PFSK-1 (cell line): ENCODE data around the gene DDX24.

Source experiments
- FOXP2 ChIP-seq: optimal IDR thresholded peaks from 2 replicates; pipeline ENCODE3; 2011; ENCODE audit warnings: borderline replicate concordance, control low read depth, inconsistent platforms; ENCODE audit not compliant: insufficient read depth; ENCODE audit errors: extremely low read length, extremely low read depth
- POLR2AphosphoS5 ChIP-seq: IDR thresholded peaks from 2 replicates; pipeline ENCODE4 v1.6.1; 2012; ENCODE audit warnings: low read depth, mild to moderate bottlenecking, control low read depth, low read length, moderate library complexity
- REST ChIP-seq, 2 experiments: IDR thresholded peaks; 2 replicates each; pipeline versions ENCODE4 v1.6.1 to v1.8.0; 2011 to 2012; ENCODE audit warnings: low read depth in 2 of 2, low read length in 2 of 2, control low read depth in 1 of 2, inconsistent platforms in 1 of 2, mild to moderate bottlenecking in 1 of 2, moderate library complexity in 1 of 2; ENCODE audit not compliant: insufficient read depth in 1 of 2
- SIN3A ChIP-seq: IDR thresholded peaks from 2 replicates; pipeline ENCODE4 v1.6.1; 2012; ENCODE audit warnings: mild to moderate bottlenecking, low read length, moderate library complexity, borderline replicate concordance; ENCODE audit not compliant: insufficient read depth
- TAF1 ChIP-seq: IDR thresholded peaks from 2 replicates; pipeline ENCODE4 v1.6.1; 2012; ENCODE audit warnings: low read length, control low read depth, borderline replicate concordance; ENCODE audit not compliant: insufficient read depth

Gene DDX24

GRCh38 chr14:94021416-94022157, 59.4 kb downstream of the DDX24 start:
- TF ChIP-seq POLR2AphosphoS5 (no peak), FOXP2 (no peak), TAF1 (no peak), SIN3A (no peak), REST (IDR thresholded peaks at IDR 0.05; ENCODE audit: insufficient read depth in 1 of 2, low read depth in 2 of 2, low read length in 2 of 2) (no peak)

DNA sequence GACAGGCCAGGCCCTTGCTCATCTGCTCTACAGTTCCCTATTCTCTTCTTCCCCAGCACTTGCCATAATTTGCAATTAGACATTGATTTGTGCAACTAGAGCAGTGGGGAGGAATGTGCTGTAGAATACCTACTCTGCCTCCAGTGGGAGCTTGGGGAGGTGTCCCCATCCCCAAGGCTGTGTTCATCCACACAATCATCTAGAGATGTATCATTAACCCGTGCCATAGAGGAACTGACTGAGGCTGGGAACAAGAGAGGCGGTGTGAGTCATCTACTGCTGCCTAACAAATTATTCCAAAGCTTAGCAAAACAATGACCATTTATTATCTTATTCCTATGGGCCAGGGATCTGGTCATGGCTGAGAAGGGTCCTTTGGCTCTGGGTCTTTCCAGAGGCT, 60.0 kb downstream of the DDX24 start:
- TF ChIP-seq TAF1 (no peak), REST (IDR thresholded peaks at IDR 0.05; ENCODE audit: insufficient read depth in 1 of 2, low read depth in 2 of 2, low read length in 2 of 2) (no peak), SIN3A (no peak), FOXP2 (no peak), POLR2AphosphoS5 (no peak)

DNA sequence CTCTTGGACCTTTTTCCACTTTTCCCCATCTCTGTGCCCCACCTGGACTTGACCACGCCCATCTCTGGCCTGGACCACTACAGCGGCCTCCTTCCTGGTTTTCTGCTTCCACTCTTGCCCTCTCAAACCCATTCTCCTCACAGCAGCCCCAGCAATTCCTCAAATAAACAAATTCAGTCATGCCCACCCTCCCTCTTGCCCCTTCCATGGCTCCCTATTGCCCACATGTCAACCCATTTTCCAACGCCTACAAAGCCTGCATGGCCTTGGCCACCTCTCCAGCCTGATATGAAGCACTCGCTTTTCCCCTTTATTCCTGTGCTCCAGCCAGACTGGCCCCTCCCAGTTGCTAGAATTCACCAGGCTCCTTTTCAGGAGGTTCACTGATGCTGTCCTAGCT, 60.7 kb downstream of the DDX24 start:
- TF ChIP-seq REST (IDR thresholded peaks at IDR 0.05; ENCODE audit: insufficient read depth in 1 of 2, low read depth in 2 of 2, low read length in 2 of 2) (no peak), POLR2AphosphoS5 (no peak), TAF1 (no peak), FOXP2 (no peak), SIN3A (no peak)

DNA sequence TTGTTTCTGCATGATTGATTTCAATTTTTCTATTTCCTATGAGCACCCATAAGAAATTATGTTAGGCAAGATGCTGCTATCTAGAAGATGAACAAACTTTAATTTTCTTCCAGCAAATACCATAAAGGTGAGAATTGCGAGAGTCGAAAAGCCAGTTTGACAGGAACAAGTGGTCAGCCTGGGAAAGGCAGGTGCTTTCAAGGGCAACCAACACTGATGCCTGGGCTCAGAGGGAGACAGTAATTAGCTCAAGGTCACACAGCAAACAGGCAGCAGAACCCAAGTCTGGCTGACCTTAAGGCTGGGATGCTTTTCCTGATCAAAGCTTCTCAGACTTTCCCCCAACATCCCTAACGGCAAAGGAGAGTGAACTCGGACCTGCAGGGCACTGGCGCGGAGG, 61.7 kb downstream of the DDX24 start:
- no peak for TF ChIP-seq TAF1
- no peak for TF ChIP-seq FOXP2
- TF ChIP-seq REST (IDR thresholded peaks at IDR 0.05; ENCODE audit: insufficient read depth in 1 of 2, low read depth in 2 of 2, low read length in 2 of 2): no peak
- TF ChIP-seq SIN3A: no peak
- no peak for TF ChIP-seq POLR2AphosphoS5

- TF ChIP-seq FOXP2 (no peak), REST (IDR thresholded peaks at IDR 0.05; ENCODE audit: insufficient read depth in 1 of 2, low read depth in 2 of 2, low read length in 2 of 2) (no peak), SIN3A (no peak), POLR2AphosphoS5 (no peak), TAF1 (no peak)
Observed at GRCh38 chr14:94018308-94018707, 62.7 kb downstream of the DDX24 start.
